Activated naive CD8-positive, alpha-beta T cell treated with anti-CD3 and anti-CD28 coated beads for 36 hours (primary cell): ENCODE measurements around the gene EDN1. TPM values are rescaled to one million over a fixed set of nuclear protein-coding genes. Genes with fewer than 3 reads are reported as not detected.

Experiments
- DNase-seq: peaks from one replicate; pipeline ENCODE4 v3.0.0; 2021
- H3K27ac Mint-ChIP-seq: one replicate; pipeline ENCODE4 v1.8.0; 2022; ENCODE audit warnings: mild to moderate bottlenecking, moderate library complexity, mixed read lengths
- H3K27me3 Mint-ChIP-seq: one replicate; pipeline ENCODE4 v1.8.0; 2022; ENCODE audit warnings: mild to moderate bottlenecking, mixed read lengths
- H3K36me3 Mint-ChIP-seq: one replicate; pipeline ENCODE4 v1.8.0; 2021; ENCODE audit warnings: mild to moderate bottlenecking, mixed read lengths
- H3K4me1 Mint-ChIP-seq: one replicate; pipeline ENCODE4 v1.8.0; 2021; ENCODE audit warnings: mixed read lengths
- H3K4me3 Mint-ChIP-seq: one replicate; pipeline ENCODE4 v1.8.0; 2022; ENCODE audit warnings: mild to moderate bottlenecking, moderate library complexity, mixed read lengths
- H3K9me3 Mint-ChIP-seq: one replicate; pipeline ENCODE4 v1.8.0; 2022; ENCODE audit warnings: mixed read lengths
- total RNA-seq, 2 experiments: library from RNA; stranded (reverse); gene quantifications; one replicate each; pipeline ENCODE4 v1.2.3, GENCODE V29; 2021

The EDN1 gene
- total RNA-seq = not detected

- no peak within 1 kb of the TSS for H3K27ac Mint-ChIP-seq
- peaks cover 17% of the 10 kb centered on the region for H3K4me1 Mint-ChIP-seq
- no peaks in the 10 kb centered on the region for H3K36me3 Mint-ChIP-seq
- H3K4me3 Mint-ChIP-seq = peak within 1 kb of the TSS; percentile 87
- peak; percentile 71 for DNase-seq
- peaks cover 43% of the 10 kb centered on the region for H3K27me3 Mint-ChIP-seq
- H3K9me3 Mint-ChIP-seq = no peaks in the 10 kb centered on the region
Measured at GRCh38 chr6:12289933-12290820, at the start of gene EDN1. Gene EDN1, plus strand, starts transcription at chr6:12290361. Its CDS starts 269 bp downstream, at chr6:12290630.

GRCh38 chr6:12241493-12242175 is 48.5 kb upstream of the EDN1 start:
- Mint-ChIP-seq H3K27ac (peak overlapping the region; percentile 43), H3K4me3 (peak overlapping the region; percentile 27), H3K36me3 (no peaks in the 10 kb centered on the region), H3K4me1 (peaks cover 19% of the 10 kb centered on the region), H3K9me3 (no peaks in the 10 kb centered on the region), H3K27me3 (peaks cover 3% of the 10 kb centered on the region)
- DNase-seq = no peak

- Mint-ChIP-seq H3K4me3 (no peak overlapping the region), H3K36me3 (no peaks in the 10 kb centered on the region), H3K27ac (no peak overlapping the region), H3K27me3 (peaks cover 3% of the 10 kb centered on the region), H3K9me3 (no peaks in the 10 kb centered on the region), H3K4me1 (peaks cover 17% of the 10 kb centered on the region)
- no peak for DNase-seq
Measured at GRCh38 chr6:12243169-12243568, 47.0 kb upstream of the EDN1 start.

GRCh38 chr6:12245360-12245759 is 44.8 kb upstream of the EDN1 start:
- Mint-ChIP-seq H3K36me3 (no peaks in the 10 kb centered on the region), H3K4me3 (no peak overlapping the region), H3K27me3 (peaks cover 8% of the 10 kb centered on the region), H3K9me3 (no peaks in the 10 kb centered on the region), H3K4me1 (peaks cover 12% of the 10 kb centered on the region), H3K27ac (no peak overlapping the region)
- DNase-seq = no peak

GRCh38 chr6:12245763-12246718 is 44.1 kb upstream of the EDN1 start:
- H3K27ac Mint-ChIP-seq = no peak overlapping the region
- H3K36me3 Mint-ChIP-seq = no peaks in the 10 kb centered on the region
- H3K9me3 Mint-ChIP-seq = no peaks in the 10 kb centered on the region
- H3K4me3 Mint-ChIP-seq = no peak overlapping the region
- H3K4me1 Mint-ChIP-seq = peaks cover 12% of the 10 kb centered on the region
- DNase-seq = no peak
- peaks cover 8% of the 10 kb centered on the region for H3K27me3 Mint-ChIP-seq

GRCh38 chr6:12246900-12247299 is 43.3 kb upstream of the EDN1 start:
- Mint-ChIP-seq H3K4me3 (no peak overlapping the region), H3K9me3 (no peaks in the 10 kb centered on the region), H3K36me3 (no peaks in the 10 kb centered on the region), H3K27ac (no peak overlapping the region), H3K4me1 (peaks cover 4% of the 10 kb centered on the region), H3K27me3 (peaks cover 8% of the 10 kb centered on the region)
- DNase-seq = no peak

- Mint-ChIP-seq H3K27ac (no peak overlapping the region), H3K27me3 (peaks cover 9% of the 10 kb centered on the region), H3K9me3 (no peaks in the 10 kb centered on the region), H3K36me3 (no peaks in the 10 kb centered on the region), H3K4me3 (no peak overlapping the region), H3K4me1 (no peaks in the 10 kb centered on the region)
- DNase-seq = no peak
Measured at GRCh38 chr6:12249541-12250382, 40.4 kb upstream of the EDN1 start.

GRCh38 chr6:12250383-12250770 is 39.8 kb upstream of the EDN1 start:
- no peaks in the 10 kb centered on the region for H3K36me3 Mint-ChIP-seq
- H3K4me1 Mint-ChIP-seq = no peaks in the 10 kb centered on the region
- H3K27ac Mint-ChIP-seq = no peak overlapping the region
- H3K4me3 Mint-ChIP-seq = no peak overlapping the region
- peaks cover 9% of the 10 kb centered on the region for H3K27me3 Mint-ChIP-seq
- H3K9me3 Mint-ChIP-seq = no peaks in the 10 kb centered on the region
- no peak for DNase-seq

GRCh38 chr6:12254210-12254609 is 36.0 kb upstream of the EDN1 start:
- no peak overlapping the region for H3K27ac Mint-ChIP-seq
- no peaks in the 10 kb centered on the region for H3K9me3 Mint-ChIP-seq
- no peaks in the 10 kb centered on the region for H3K4me1 Mint-ChIP-seq
- no peaks in the 10 kb centered on the region for H3K36me3 Mint-ChIP-seq
- no peak overlapping the region for H3K4me3 Mint-ChIP-seq
- peaks cover 14% of the 10 kb centered on the region for H3K27me3 Mint-ChIP-seq
- DNase-seq = no peak

- Mint-ChIP-seq H3K27me3 (peaks cover 15% of the 10 kb centered on the region), H3K36me3 (no peaks in the 10 kb centered on the region), H3K9me3 (no peaks in the 10 kb centered on the region), H3K4me1 (no peaks in the 10 kb centered on the region), H3K4me3 (no peak overlapping the region), H3K27ac (no peak overlapping the region)
- no peak for DNase-seq
Measured at GRCh38 chr6:12258191-12258590, 32.0 kb upstream of the EDN1 start.

GRCh38 chr6:12258591-12259075 is 31.5 kb upstream of the EDN1 start:
- no peaks in the 10 kb centered on the region for H3K36me3 Mint-ChIP-seq
- H3K4me3 Mint-ChIP-seq = no peak overlapping the region
- H3K27ac Mint-ChIP-seq = no peak overlapping the region
- H3K9me3 Mint-ChIP-seq = no peaks in the 10 kb centered on the region
- H3K4me1 Mint-ChIP-seq = no peaks in the 10 kb centered on the region
- DNase-seq = no peak
- H3K27me3 Mint-ChIP-seq = peaks cover 14% of the 10 kb centered on the region

GRCh38 chr6:12260458-12261093 is 29.6 kb upstream of the EDN1 start:
- H3K36me3 Mint-ChIP-seq = no peaks in the 10 kb centered on the region
- H3K27ac Mint-ChIP-seq = no peak overlapping the region
- peaks cover 11% of the 10 kb centered on the region for H3K27me3 Mint-ChIP-seq
- DNase-seq = no peak
- H3K4me1 Mint-ChIP-seq = peaks cover 3% of the 10 kb centered on the region
- H3K4me3 Mint-ChIP-seq = no peak overlapping the region
- no peaks in the 10 kb centered on the region for H3K9me3 Mint-ChIP-seq

GRCh38 chr6:12261502-12261901 is 28.7 kb upstream of the EDN1 start:
- Mint-ChIP-seq H3K36me3 (no peaks in the 10 kb centered on the region), H3K4me3 (no peak overlapping the region), H3K4me1 (peaks cover 10% of the 10 kb centered on the region), H3K27me3 (peaks cover 3% of the 10 kb centered on the region), H3K9me3 (no peaks in the 10 kb centered on the region), H3K27ac (no peak overlapping the region)
- DNase-seq = no peak
